Measurements from ENCODE around the gene ZC3H7B.
"Not testable (repeated sequence)": the region's sequence is repeated elsewhere in the genome, so short reads cannot be mapped to it uniquely, and the experiment has no call there.

Gene ZC3H7B

GRCh38 chr22:41382610-41383009, 81.3 kb downstream of the ZC3H7B start:
- no peak for DNase-seq

GRCh38 chr22:41383085-41383484, 81.8 kb downstream of the ZC3H7B start:
- DNase-seq: no peak

- no peak for DNase-seq
Observed at GRCh38 chr22:41384128-41384527, 82.8 kb downstream of the ZC3H7B start.

- no peak for DNase-seq
Observed at GRCh38 chr22:41387341-41387740, 86.0 kb downstream of the ZC3H7B start.

- no peak for DNase-seq
Observed at GRCh38 chr22:41394012-41394356, 92.7 kb downstream of the ZC3H7B start.

- DNase-seq: no peak
Observed at GRCh38 chr22:41395531-41396240, 94.4 kb downstream of the ZC3H7B start.

GRCh38 chr22:41397143-41397811, 96.0 kb downstream of the ZC3H7B start:
- no peak for DNase-seq

GRCh38 chr22:41398921-41399320, 97.6 kb downstream of the ZC3H7B start:
- no peak for DNase-seq

- no peak for DNase-seq
Observed at GRCh38 chr22:41401781-41402648, 100.7 kb downstream of the ZC3H7B start.

- DNase-seq: not testable (repeated sequence)
Observed at GRCh38 chr22:41402851-41403250, 101.5 kb downstream of the ZC3H7B start.

- peak; percentile 84 to 85 for DNase-seq
Observed at GRCh38 chr22:41403532-41404318, 102.4 kb downstream of the ZC3H7B start.

- DNase-seq: no peak
Observed at GRCh38 chr22:41405588-41405987, 104.3 kb downstream of the ZC3H7B start.

- DNase-seq: no peak
Observed at GRCh38 chr22:41406410-41406809, 105.1 kb downstream of the ZC3H7B start.

GRCh38 chr22:41407433-41407832, 106.1 kb downstream of the ZC3H7B start:
- DNase-seq: no peak

- DNase-seq: no peak
Observed at GRCh38 chr22:41408665-41409064, 107.3 kb downstream of the ZC3H7B start.

Data from stimulated activated CD4-positive, alpha-beta T cell treated with anti-CD3 and anti-CD28 coated beads, Interleukin-2, amount 100 ng/mL, for 48 hours (primary cell).